IPS DF 19.7 (cell line): ENCODE data around the gene GNG14.
"Not testable (repeated sequence)": the region's sequence is repeated elsewhere in the genome, so short reads cannot be mapped to it uniquely, and the experiment has no call there.

ENCODE experiments used
- DNase-seq: peaks from one replicate; pipeline ENCODE4 v3.0.0-alpha.2; 2013; ENCODE audit warnings: low read depth, low spot score

The GNG14 gene

GRCh38 chr19:12687496-12688196, at the start of gene GNG14:
Gene GNG14, plus strand, starts transcription at chr19:12687998. Its CDS starts 51 bp downstream, at chr19:12688049.
- no peak for DNase-seq

- DNase-seq, result no peak
Observed at GRCh38 chr19:12638611-12639182, 49.1 kb upstream of the GNG14 start.

GRCh38 chr19:12639901-12640613, 47.7 kb upstream of the GNG14 start:
- peak; percentile 57 for DNase-seq

GRCh38 chr19:12641456-12641855, 46.3 kb upstream of the GNG14 start:
- no peak for DNase-seq

- DNase-seq, result no peak
Observed at GRCh38 chr19:12642506-12642905, 45.3 kb upstream of the GNG14 start.

GRCh38 chr19:12643716-12644115, 44.1 kb upstream of the GNG14 start:
- DNase-seq, result not testable (repeated sequence)

GRCh38 chr19:12646551-12646950, 41.2 kb upstream of the GNG14 start:
- DNase-seq, result no peak

GRCh38 chr19:12647047-12647446, 40.8 kb upstream of the GNG14 start:
- DNase-seq, result no peak

- DNase-seq, result no peak
Observed at GRCh38 chr19:12647490-12648071, 40.2 kb upstream of the GNG14 start.

- DNase-seq, result no peak
Observed at GRCh38 chr19:12648088-12648487, 39.7 kb upstream of the GNG14 start.

GRCh38 chr19:12649941-12650340, 37.9 kb upstream of the GNG14 start:
- no peak for DNase-seq

- DNase-seq, result no peak
Observed at GRCh38 chr19:12652219-12652618, 35.6 kb upstream of the GNG14 start.

- DNase-seq, result no peak
Observed at GRCh38 chr19:12655546-12655945, 32.3 kb upstream of the GNG14 start.

GRCh38 chr19:12656899-12657571, 30.8 kb upstream of the GNG14 start:
- DNase-seq, result no peak

GRCh38 chr19:12657966-12658365, 29.8 kb upstream of the GNG14 start:
- no peak for DNase-seq

GRCh38 chr19:12660980-12661379, 26.8 kb upstream of the GNG14 start:
- no peak for DNase-seq

- DNase-seq, result no peak
Observed at GRCh38 chr19:12664406-12665280, 23.2 kb upstream of the GNG14 start.

GRCh38 chr19:12665281-12665573, 22.6 kb upstream of the GNG14 start:
- no peak for DNase-seq

GRCh38 chr19:12665671-12666264, 22.0 kb upstream of the GNG14 start:
- no peak for DNase-seq

- no peak for DNase-seq
Observed at GRCh38 chr19:12666265-12667048, 21.3 kb upstream of the GNG14 start, which contains the start of the genes MAN2B1 and WDR83. Gene MAN2B1, minus strand, starts transcription at chr19:12666742. Its CDS starts 41 bp downstream, at chr19:12666701. Gene WDR83, plus strand, starts transcription at chr19:12666807. Its CDS starts 2,984 bp downstream, at chr19:12669791.
